Endothelial cell of umbilical vein (primary cell): Measurements from ENCODE around the gene PI4KA.

Experiments used
- CTCF ChIP-seq, 2 donors: IDR thresholded peaks; 1 replicate in 1 of 2; 2 replicates in 1 of 2; pipeline ENCODE4 v1.5.1; 2011; ENCODE audit warnings: low read length in 2 of 2, mild to moderate bottlenecking in 2 of 2, moderate library complexity in 2 of 2, control low read depth in 1 of 2, inconsistent platforms in 1 of 2, low read depth in 1 of 2; ENCODE audit not compliant: insufficient read depth in 1 of 2; ENCODE audit errors: extremely low read depth in 1 of 2
- EZH2 ChIP-seq: IDR thresholded peaks from 2 replicates; pipeline ENCODE4 v1.6.1; 2012; ENCODE audit warnings: borderline replicate concordance, low read depth, mild to moderate bottlenecking, moderate library complexity, low read length, inconsistent platforms; ENCODE audit not compliant: severe bottlenecking
- FOS ChIP-seq: IDR thresholded peaks from 2 replicates; pipeline ENCODE4 v1.6.1; 2011; ENCODE audit warnings: mild to moderate bottlenecking, low read length, moderate library complexity, borderline replicate concordance; ENCODE audit not compliant: insufficient read depth
- GATA2 ChIP-seq: IDR thresholded peaks from 2 replicates; pipeline ENCODE4 v1.7.0; 2011; ENCODE audit warnings: low read depth, mild to moderate bottlenecking, moderate library complexity, mixed read lengths, low read length; ENCODE audit not compliant: insufficient read length, insufficient read depth
- JUN ChIP-seq: IDR thresholded peaks from 2 replicates; pipeline ENCODE4 v1.6.1; 2011; ENCODE audit warnings: borderline replicate concordance, low read depth; ENCODE audit not compliant: insufficient read length, insufficient read depth
- MAX ChIP-seq: IDR thresholded peaks from 2 replicates; pipeline ENCODE4 v1.6.1; 2011; ENCODE audit not compliant: insufficient read depth, insufficient read length
- MYC ChIP-seq: IDR thresholded peaks from one replicate; pipeline ENCODE4 v1.6.1; 2011; ENCODE audit warnings: mild to moderate bottlenecking, low read depth, low read length
- POLR2A ChIP-seq: IDR thresholded peaks from 2 replicates; pipeline ENCODE4 v1.6.1; 2012; ENCODE audit warnings: low read depth, mild to moderate bottlenecking, control low read depth, low read length
- POLR2AphosphoS5 ChIP-seq: IDR thresholded peaks from 2 replicates; pipeline ENCODE4 v1.6.1; 2012; ENCODE audit warnings: low read depth, mild to moderate bottlenecking, control low read depth, low read length, moderate library complexity; ENCODE audit not compliant: insufficient read depth

DNA sequence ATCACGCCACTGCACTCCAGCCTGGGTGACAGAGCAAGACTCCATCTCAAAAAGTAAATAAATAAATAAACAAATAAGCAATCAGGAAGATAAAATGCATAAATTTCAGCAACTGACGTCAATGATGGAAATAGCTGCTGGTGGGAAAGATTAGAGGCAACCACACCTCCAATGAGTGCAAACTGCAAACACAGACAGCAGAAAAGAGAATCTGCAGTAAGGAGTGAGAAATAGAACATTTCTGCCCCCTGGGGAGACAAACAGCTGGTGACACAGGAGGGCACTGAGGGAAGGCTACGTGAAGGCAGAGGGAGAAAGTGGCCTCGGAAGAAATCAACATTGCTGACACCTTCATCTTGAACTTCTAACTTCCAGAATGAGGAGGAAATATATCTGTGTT lies 6.5 kb downstream of the PI4KA start:
- no peak for TF ChIP-seq CTCF (IDR thresholded peaks at IDR 0.05; ENCODE audit: extremely low read depth in 1 of 2, insufficient read depth in 1 of 2, low read depth in 1 of 2, low read length in 2 of 2)
- TF ChIP-seq MAX = no peak
- no peak for TF ChIP-seq MYC
- TF ChIP-seq FOS = no peak
- TF ChIP-seq POLR2A = no peak
- no peak for TF ChIP-seq POLR2AphosphoS5
- no peak for TF ChIP-seq EZH2
- TF ChIP-seq GATA2 = no peak
- TF ChIP-seq JUN = no peak
